ENCODE data around the gene C14orf132. TPM values are rescaled to one million over a fixed set of nuclear protein-coding genes. Genes with fewer than 3 reads are reported as not detected.

The C14orf132 gene
- total and polyA plus RNA-seq, 9 of the 15 experiments (the other 6 are each of a cell fraction or from before 2014, with no cell fraction given), result not detected

DNA sequence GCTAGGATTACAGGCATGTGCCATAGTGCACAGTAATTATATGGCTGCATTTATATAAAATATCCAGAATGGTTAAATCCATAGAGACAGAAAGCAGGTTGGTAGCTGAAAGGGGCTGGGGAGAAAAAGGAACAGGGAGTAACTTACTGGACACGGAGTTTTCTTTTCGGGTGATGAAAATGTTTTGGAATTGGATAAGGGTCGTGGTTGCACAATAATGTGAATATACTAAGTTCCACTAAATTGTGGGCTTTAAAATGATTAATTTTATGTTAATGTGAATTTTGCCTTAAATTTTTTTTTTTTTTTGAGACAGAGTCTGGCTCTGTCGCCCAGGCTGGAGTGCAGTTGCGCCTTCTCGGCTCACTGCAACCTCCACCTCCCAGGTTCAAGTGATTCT is 95.3 kb downstream of the C14orf132 start:
- H3K9me3 ChIP-seq (replicated peaks; ENCODE audit: control insufficient read depth, insufficient read depth, low read depth, low read length), result no peaks in the 10 kb centered on the region
- no peak overlapping the region for H3K4me3 ChIP-seq
- no peak for DNase-seq (ENCODE audit: extremely low read depth in 1 of 4, low spot score in 3 of 4)
- intact Hi-C loops (cut with micrococcal nuclease) (no loop called here), in situ Hi-C loops (cut with MboI) (no loop called here)
- no peaks in the 10 kb centered on the region for H3K79me2 ChIP-seq (ENCODE audit: control insufficient read depth, insufficient read depth, low read length)
- H2AFZ ChIP-seq (ENCODE audit: low read depth, low read length), result no peak overlapping the region
- BruUV-seq (replicated peaks), result no TSS peak
- no peaks in the 10 kb centered on the region; a peak in 1 of 5 replicates for H3K27me3 ChIP-seq (ENCODE audit: control insufficient read depth in 2 of 2, insufficient read depth in 2 of 2, low read length in 2 of 2)
- H3K36me3 ChIP-seq (ENCODE audit: control insufficient read depth, insufficient read depth, low read length), result no peaks in the 10 kb centered on the region
- ChIA-PET CTCF (ENCODE audit: low intra/inter-chr PET ratio) (no interaction called here), POLR2A (no interaction called here)
- no peaks in the 10 kb centered on the region for H3K9me1 ChIP-seq (ENCODE audit: control insufficient read depth, insufficient read depth, low read length)
- FAIRE-seq, result no peak
- no peak for ATAC-seq
- H3K27ac ChIP-seq (ENCODE audit: extremely low read depth, low read depth, low read length), result no peak overlapping the region
- no peaks in the 10 kb centered on the region for H3K4me1 ChIP-seq (replicated peaks in 1 of 2; ENCODE audit: control insufficient read depth in 2 of 2, insufficient read depth in 2 of 2, low read length in 2 of 2)
- no peak for TF ChIP-seq NFATC3 (IDR thresholded peaks at IDR 0.05)
- no peaks in the 10 kb centered on the region for H4K20me1 ChIP-seq (replicated peaks; ENCODE audit: control insufficient read depth, insufficient read depth, low read length)
- 0% methylated on average over 6 of the region's 6 CpGs for WGBS (ENCODE audit: insufficient coverage, low coverage, missing lambda C conversion rate)
- H3K9ac ChIP-seq (ENCODE audit: insufficient read depth in 1 of 2, low read depth in 2 of 2, low read length in 2 of 2), result no peak overlapping the region
- no peak overlapping the region for H3K4me2 ChIP-seq (ENCODE audit: insufficient read depth, low read length)

DNA sequence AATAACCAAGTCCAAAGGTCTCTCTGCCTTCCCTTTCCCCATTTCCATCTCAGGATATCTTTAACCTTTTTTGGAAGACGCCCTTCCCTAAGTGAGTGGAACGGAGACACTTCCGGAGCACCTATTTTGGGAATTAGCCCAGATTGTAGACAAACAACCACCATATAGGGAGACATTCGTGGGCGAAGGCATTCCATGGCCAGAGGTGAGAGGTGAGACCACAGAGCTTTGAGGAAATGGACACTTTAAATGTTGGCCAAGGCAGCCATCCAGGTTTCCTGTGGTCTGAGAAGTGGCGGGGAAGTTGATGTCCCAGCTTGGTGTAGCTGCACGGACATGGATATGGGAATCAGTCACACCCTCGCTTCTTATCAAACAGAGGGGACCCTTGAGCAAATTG is 96.1 kb downstream of the C14orf132 start:
- Histone ChIP-seq H4K20me1 (replicated peaks; ENCODE audit: control insufficient read depth, insufficient read depth, low read length) (no peaks in the 10 kb centered on the region), H3K27me3 (ENCODE audit: control insufficient read depth in 2 of 2, insufficient read depth in 2 of 2, low read length in 2 of 2) (no peaks in the 10 kb centered on the region), H3K79me2 (ENCODE audit: control insufficient read depth, insufficient read depth, low read length) (no peaks in the 10 kb centered on the region), H2AFZ (ENCODE audit: low read depth, low read length) (no peak overlapping the region), H3K9me3 (replicated peaks; ENCODE audit: control insufficient read depth, insufficient read depth, low read depth, low read length) (no peaks in the 10 kb centered on the region), H3K4me1 (replicated peaks in 1 of 2; ENCODE audit: control insufficient read depth in 2 of 2, insufficient read depth in 2 of 2, low read length in 2 of 2) (no peaks in the 10 kb centered on the region), H3K36me3 (ENCODE audit: control insufficient read depth, insufficient read depth, low read length) (no peaks in the 10 kb centered on the region), H3K9me1 (ENCODE audit: control insufficient read depth, insufficient read depth, low read length) (no peaks in the 10 kb centered on the region), H3K4me3 (no peak overlapping the region), H3K27ac (ENCODE audit: extremely low read depth, low read depth, low read length) (no peak overlapping the region), H3K4me2 (ENCODE audit: insufficient read depth, low read length) (no peak overlapping the region), H3K9ac (ENCODE audit: insufficient read depth in 1 of 2, low read depth in 2 of 2, low read length in 2 of 2) (no peak overlapping the region)
- 0% methylated on average over 8 of the region's 8 CpGs for whole genome bisulfite sequencing (ENCODE audit: insufficient coverage, low coverage, missing lambda C conversion rate)
- no TSS peak for BruUV-seq (replicated peaks)
- no peak for FAIRE-seq
- intact Hi-C loops (cut with micrococcal nuclease), result no loop called here
- DNase-seq (ENCODE audit: extremely low read depth in 1 of 4, low spot score in 3 of 4), result no peak
- ChIA-PET CTCF (ENCODE audit: low intra/inter-chr PET ratio) (no interaction called here), POLR2A (no interaction called here)
- in situ Hi-C loops (cut with MboI), result no loop called here
- no peak for ATAC-seq
- TF ChIP-seq NCOR1 (IDR thresholded peaks at IDR 0.05), result no peak
- TF ChIP-seq ETV6 (IDR thresholded peaks at IDR 0.05; ENCODE audit: borderline replicate concordance in 1 of 2, low read depth in 2 of 2, low read length in 1 of 2), result no peak
- TF ChIP-seq ETV6 (CRISPR knock-in tag; IDR thresholded peaks at IDR 0.05; ENCODE audit: borderline replicate concordance), result no peak
- no peak for TF ChIP-seq ZBTB17 (CRISPR knock-in tag; IDR thresholded peaks at IDR 0.05)
- no peak for TF ChIP-seq RBM17 (IDR thresholded peaks at IDR 0.05; ENCODE audit: borderline replicate concordance, low read depth, low read length)
- TF ChIP-seq, protein P1, sequence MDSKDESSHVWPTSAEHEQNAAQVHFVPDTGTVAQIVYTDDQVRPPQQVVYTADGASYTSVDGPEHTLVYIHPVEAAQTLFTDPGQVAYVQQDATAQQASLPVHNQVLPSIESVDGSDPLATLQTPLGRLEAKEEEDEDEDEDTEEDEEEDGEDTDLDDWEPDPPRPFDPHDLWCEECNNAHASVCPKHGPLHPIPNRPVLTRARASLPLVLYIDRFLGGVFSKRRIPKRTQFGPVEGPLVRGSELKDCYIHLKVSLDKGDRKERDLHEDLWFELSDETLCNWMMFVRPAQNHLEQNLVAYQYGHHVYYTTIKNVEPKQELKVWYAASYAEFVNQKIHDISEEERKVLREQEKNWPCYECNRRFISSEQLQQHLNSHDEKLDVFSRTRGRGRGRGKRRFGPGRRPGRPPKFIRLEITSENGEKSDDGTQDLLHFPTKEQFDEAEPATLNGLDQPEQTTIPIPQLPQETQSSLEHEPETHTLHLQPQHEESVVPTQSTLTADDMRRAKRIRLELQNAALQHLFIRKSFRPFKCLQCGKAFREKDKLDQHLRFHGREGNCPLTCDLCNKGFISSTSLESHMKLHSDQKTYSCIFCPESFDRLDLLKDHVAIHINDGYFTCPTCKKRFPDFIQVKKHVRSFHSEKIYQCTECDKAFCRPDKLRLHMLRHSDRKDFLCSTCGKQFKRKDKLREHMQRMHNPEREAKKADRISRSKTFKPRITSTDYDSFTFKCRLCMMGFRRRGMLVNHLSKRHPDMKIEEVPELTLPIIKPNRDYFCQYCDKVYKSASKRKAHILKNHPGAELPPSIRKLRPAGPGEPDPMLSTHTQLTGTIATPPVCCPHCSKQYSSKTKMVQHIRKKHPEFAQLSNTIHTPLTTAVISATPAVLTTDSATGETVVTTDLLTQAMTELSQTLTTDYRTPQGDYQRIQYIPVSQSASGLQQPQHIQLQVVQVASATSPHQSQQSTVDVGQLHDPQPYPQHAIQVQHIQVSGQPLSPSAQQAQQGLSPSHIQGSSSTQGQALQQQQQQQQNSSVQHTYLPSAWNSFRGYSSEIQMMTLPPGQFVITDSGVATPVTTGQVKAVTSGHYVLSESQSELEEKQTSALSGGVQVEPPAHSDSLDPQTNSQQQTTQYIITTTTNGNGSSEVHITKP (IDR thresholded peaks at IDR 0.05; ENCODE audit: partially characterized antibody), result no peak
- TF ChIP-seq TRIM28 (IDR thresholded peaks at IDR 0.05), result no peak
- no peak for TF ChIP-seq HEY1 (CRISPR knock-in tag; IDR thresholded peaks at IDR 0.05; ENCODE audit: borderline replicate concordance)
- TF ChIP-seq ZFP36 (IDR thresholded peaks at IDR 0.05; ENCODE audit: low read depth, low read length, partially characterized antibody), result no peak
- TF ChIP-seq, protein P2, sequence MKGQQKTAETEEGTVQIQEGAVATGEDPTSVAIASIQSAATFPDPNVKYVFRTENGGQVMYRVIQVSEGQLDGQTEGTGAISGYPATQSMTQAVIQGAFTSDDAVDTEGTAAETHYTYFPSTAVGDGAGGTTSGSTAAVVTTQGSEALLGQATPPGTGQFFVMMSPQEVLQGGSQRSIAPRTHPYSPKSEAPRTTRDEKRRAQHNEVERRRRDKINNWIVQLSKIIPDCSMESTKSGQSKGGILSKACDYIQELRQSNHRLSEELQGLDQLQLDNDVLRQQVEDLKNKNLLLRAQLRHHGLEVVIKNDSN (CRISPR knock-in tag; IDR thresholded peaks at IDR 0.05), result no peak
- TF ChIP-seq, protein P3, sequence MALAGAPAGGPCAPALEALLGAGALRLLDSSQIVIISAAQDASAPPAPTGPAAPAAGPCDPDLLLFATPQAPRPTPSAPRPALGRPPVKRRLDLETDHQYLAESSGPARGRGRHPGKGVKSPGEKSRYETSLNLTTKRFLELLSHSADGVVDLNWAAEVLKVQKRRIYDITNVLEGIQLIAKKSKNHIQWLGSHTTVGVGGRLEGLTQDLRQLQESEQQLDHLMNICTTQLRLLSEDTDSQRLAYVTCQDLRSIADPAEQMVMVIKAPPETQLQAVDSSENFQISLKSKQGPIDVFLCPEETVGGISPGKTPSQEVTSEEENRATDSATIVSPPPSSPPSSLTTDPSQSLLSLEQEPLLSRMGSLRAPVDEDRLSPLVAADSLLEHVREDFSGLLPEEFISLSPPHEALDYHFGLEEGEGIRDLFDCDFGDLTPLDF (CRISPR knock-in tag; IDR thresholded peaks at IDR 0.05), result no peak
- TF ChIP-seq SUPT5H (IDR thresholded peaks at IDR 0.05), result no peak
